ENCODE data around the gene CFDP1. TPM values are rescaled to one million over a fixed set of nuclear protein-coding genes. Genes with fewer than 3 reads are reported as not detected.

CFDP1 gene
- total RNA-seq (2016; rRNA removed; fragmentation: Illumina TruSeq; extraction: Trizol) (153 and 198 TPM in 2 replicates), polyA plus RNA-seq (2011; rRNA removed) (59.8 and 78.6 TPM in 2 replicates), polyA minus RNA-seq (2011; rRNA and poly(A)+ RNA removed; ENCODE audit: low replicate concordance) (11.4 and 17.2 TPM in 2 replicates), Bru-seq, nascent RNA (percentile 86 among the genes with signal in this experiment), BruChase-seq, experiment 1, labeled RNA remaining after a 6-hour chase (percentile 78 among the genes with signal in this experiment), BruChase-seq, experiment 2, labeled RNA remaining after a 2-hour chase (percentile 88 among the genes with signal in this experiment)
- 62.1 and 75.2 TPM in 2 replicates for total RNA-seq (2016; cell fraction: cytosol; rRNA removed; fragmentation: Illumina TruSeq; extraction: Trizol; ENCODE audit: low read depth)
- total RNA-seq (2016; cell fraction: insoluble cytoplasmic fraction; rRNA removed; fragmentation: Illumina TruSeq; extraction: Trizol) = 158 and 200 TPM in 2 replicates
- total RNA-seq (2016; cell fraction: membrane; rRNA removed; fragmentation: Illumina TruSeq; extraction: Trizol) = 94.4 and 95.7 TPM in 2 replicates
- total RNA-seq (2016; cell fraction: nucleus; rRNA removed; fragmentation: Illumina TruSeq; extraction: Trizol) = 114 and 122 TPM in 2 replicates
- 47.6 and 66.3 TPM in 2 replicates for polyA plus RNA-seq (2011; cell fraction: cytosol; rRNA removed)
- 20.8 and 33.7 TPM in 2 replicates for polyA plus RNA-seq (2011; cell fraction: nucleus; rRNA removed)
- 118 and 187 TPM in 2 replicates for polyA plus RNA-seq (2012)
- polyA plus RNA-seq (2016; cell fraction: cytosol; fragmentation: Illumina TruSeq; extraction: Trizol; ENCODE audit: low read depth) = 54.9 and 57.9 TPM in 2 replicates
- polyA plus RNA-seq (2016; cell fraction: insoluble cytoplasmic fraction; fragmentation: Illumina TruSeq; extraction: Trizol; ENCODE audit: low read depth) = 250 and 275 TPM in 2 replicates
- polyA plus RNA-seq (2016; cell fraction: membrane; fragmentation: Illumina TruSeq; extraction: Trizol; ENCODE audit: low read depth) = 82.6 and 88.7 TPM in 2 replicates
- 118 and 119 TPM in 2 replicates for polyA plus RNA-seq (2016; cell fraction: nucleus; fragmentation: Illumina TruSeq; extraction: Trizol; ENCODE audit: insufficient read depth, low read depth)
- 30.3 and 32.7 TPM in 2 replicates for polyA minus RNA-seq (2011; cell fraction: cytosol; rRNA and poly(A)+ RNA removed)
- polyA minus RNA-seq (2011; cell fraction: nucleus; rRNA and poly(A)+ RNA removed) = 95.4 and 106 TPM in 2 replicates
- long read RNA-seq, experiment 1, transcript CFDP1-209 (3 exons, 663 nt) = minor isoform, 37 of 125 reads
- long read RNA-seq, experiment 1, transcript CFDP1-201 (7 exons, 1,275 nt) = major isoform, 55 of 125 reads
- long read RNA-seq, experiment 1, partial matches to known transcripts = 22 of 125 reads
- long read RNA-seq, experiment 1, other reads (novel, unspliced or antisense) = 9 of 125 reads
- long read RNA-seq, experiment 2, transcript CFDP1-209 (3 exons, 663 nt) = minor isoform, 27 of 131 reads
- long read RNA-seq, experiment 2, transcript CFDP1-201 (7 exons, 1,275 nt) = major isoform, 40 of 131 reads
- long read RNA-seq, experiment 2, partial matches to known transcripts = 37 of 131 reads
- long read RNA-seq, experiment 2, other reads (novel, unspliced or antisense) = 24 of 131 reads

DNA sequence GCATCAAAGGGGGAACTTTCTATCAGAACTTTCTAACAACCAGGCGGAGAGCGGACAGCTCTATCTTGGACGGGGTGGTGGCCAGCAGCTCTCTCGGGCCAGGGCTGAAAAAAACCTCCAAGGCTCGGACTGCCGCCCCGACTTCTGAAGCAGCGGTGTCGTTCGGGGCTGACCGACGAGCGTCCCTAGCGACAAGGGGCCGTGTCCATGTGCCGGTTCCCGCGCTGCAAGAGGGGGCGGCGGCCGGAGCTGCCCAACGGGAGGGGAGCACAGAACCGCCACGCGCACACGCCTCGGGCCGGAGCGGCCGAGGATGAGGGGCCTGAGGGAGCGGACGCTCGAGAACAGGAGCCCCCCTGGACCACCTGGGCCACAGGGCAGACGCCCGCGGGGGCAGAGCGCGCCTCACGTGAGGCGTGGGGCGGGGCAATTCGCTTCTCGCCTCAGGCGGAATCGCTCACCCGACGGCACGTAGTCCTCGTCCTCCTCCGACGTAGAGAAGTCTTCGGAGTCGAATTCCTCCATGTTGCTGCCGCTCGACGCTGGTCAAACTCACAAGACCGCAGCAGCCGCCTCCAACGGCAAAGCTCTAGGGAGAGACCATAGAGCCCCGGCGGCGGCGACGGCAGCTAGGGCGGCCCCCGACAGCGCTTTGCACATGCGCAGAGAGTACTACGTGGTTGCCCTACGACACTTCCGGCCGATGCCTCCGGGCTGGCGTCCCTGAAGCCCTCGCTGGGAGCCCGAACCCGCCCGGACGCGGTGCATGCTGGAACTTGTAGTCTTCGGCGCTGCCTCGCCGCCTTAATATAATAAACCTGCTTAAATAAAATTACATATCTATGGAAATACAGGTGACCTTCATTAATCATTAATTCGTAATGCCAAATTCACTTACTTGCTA lies at the start of gene CFDP1:
Gene CFDP1 (minus strand): TSS at position 676 of the 904 bp plus-strand sequence. CDS start 151 bp downstream, at position 525.
- in situ Hi-C loops (cut with HindIII; ENCODE audit: extremely low pct_ligation_motif_present, low pct_unique_long_range_greater_than_20kb) = no loop called here
- TF ChIP-seq, protein P1, sequence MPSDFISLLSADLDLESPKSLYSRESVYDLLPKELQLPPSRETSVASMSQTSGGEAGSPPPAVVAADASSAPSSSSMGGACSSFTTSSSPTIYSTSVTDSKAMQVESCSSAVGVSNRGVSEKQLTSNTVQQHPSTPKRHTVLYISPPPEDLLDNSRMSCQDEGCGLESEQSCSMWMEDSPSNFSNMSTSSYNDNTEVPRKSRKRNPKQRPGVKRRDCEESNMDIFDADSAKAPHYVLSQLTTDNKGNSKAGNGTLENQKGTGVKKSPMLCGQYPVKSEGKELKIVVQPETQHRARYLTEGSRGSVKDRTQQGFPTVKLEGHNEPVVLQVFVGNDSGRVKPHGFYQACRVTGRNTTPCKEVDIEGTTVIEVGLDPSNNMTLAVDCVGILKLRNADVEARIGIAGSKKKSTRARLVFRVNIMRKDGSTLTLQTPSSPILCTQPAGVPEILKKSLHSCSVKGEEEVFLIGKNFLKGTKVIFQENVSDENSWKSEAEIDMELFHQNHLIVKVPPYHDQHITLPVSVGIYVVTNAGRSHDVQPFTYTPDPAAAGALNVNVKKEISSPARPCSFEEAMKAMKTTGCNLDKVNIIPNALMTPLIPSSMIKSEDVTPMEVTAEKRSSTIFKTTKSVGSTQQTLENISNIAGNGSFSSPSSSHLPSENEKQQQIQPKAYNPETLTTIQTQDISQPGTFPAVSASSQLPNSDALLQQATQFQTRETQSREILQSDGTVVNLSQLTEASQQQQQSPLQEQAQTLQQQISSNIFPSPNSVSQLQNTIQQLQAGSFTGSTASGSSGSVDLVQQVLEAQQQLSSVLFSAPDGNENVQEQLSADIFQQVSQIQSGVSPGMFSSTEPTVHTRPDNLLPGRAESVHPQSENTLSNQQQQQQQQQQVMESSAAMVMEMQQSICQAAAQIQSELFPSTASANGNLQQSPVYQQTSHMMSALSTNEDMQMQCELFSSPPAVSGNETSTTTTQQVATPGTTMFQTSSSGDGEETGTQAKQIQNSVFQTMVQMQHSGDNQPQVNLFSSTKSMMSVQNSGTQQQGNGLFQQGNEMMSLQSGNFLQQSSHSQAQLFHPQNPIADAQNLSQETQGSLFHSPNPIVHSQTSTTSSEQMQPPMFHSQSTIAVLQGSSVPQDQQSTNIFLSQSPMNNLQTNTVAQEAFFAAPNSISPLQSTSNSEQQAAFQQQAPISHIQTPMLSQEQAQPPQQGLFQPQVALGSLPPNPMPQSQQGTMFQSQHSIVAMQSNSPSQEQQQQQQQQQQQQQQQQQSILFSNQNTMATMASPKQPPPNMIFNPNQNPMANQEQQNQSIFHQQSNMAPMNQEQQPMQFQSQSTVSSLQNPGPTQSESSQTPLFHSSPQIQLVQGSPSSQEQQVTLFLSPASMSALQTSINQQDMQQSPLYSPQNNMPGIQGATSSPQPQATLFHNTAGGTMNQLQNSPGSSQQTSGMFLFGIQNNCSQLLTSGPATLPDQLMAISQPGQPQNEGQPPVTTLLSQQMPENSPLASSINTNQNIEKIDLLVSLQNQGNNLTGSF (CRISPR knock-in tag; IDR thresholded peaks at IDR 0.05) = peak; percentile 95
- peak; percentile 28 for TF ChIP-seq ZFP36 (IDR thresholded peaks at IDR 0.05; ENCODE audit: borderline replicate concordance, low read depth, low read length, partially characterized antibody)
- TF ChIP-seq CAMTA2 (CRISPR knock-in tag; IDR thresholded peaks at IDR 0.05; ENCODE audit: borderline replicate concordance) = peak; percentile 91
- TF ChIP-seq EHMT2 (IDR thresholded peaks at IDR 0.05; ENCODE audit: borderline replicate concordance, low read depth, low read length) = no peak
- TF ChIP-seq, protein P2, sequence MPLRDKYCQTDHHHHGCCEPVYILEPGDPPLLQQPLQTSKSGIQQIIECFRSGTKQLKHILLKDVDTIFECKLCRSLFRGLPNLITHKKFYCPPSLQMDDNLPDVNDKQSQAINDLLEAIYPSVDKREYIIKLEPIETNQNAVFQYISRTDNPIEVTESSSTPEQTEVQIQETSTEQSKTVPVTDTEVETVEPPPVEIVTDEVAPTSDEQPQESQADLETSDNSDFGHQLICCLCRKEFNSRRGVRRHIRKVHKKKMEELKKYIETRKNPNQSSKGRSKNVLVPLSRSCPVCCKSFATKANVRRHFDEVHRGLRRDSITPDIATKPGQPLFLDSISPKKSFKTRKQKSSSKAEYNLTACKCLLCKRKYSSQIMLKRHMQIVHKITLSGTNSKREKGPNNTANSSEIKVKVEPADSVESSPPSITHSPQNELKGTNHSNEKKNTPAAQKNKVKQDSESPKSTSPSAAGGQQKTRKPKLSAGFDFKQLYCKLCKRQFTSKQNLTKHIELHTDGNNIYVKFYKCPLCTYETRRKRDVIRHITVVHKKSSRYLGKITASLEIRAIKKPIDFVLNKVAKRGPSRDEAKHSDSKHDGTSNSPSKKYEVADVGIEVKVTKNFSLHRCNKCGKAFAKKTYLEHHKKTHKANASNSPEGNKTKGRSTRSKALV (CRISPR knock-in tag; IDR thresholded peaks at IDR 0.05) = peak; percentile 20; the same call in 1 of the 2 replicates
- TF ChIP-seq TRIM24 (CRISPR knock-in tag; IDR thresholded peaks at IDR 0.05) = no peak
- TF ChIP-seq NR2F6 (IDR thresholded peaks at IDR 0.05) = 0 out of 2 replicates have a peak, but pooled peaks have one; percentile 4
- TF ChIP-seq NR2F6 (CRISPR knock-in tag; IDR thresholded peaks at IDR 0.05) = 0 out of 2 replicates have a peak, but pooled peaks have one; percentile 4

More for the DNA sequence above, at the start of gene CFDP1:
- intact Hi-C loops (cut with micrococcal nuclease; ENCODE audit: unreplicated experiment) = no loop called here
- ATAC-seq = peak; percentile 93
- H3K4me1 ChIP-seq (ENCODE audit: insufficient read depth, low read length) = peaks cover 58% of the 10 kb centered on the region
- H3K79me2 ChIP-seq (ENCODE audit: insufficient read depth, low read length) = peaks cover 42% of the 10 kb centered on the region
- peak; percentile 23 for FAIRE-seq
- H3K27me3 ChIP-seq (ENCODE audit: control insufficient read depth in 1 of 2, insufficient read depth in 2 of 2, low read length in 2 of 2) = no peaks in the 10 kb centered on the region; a peak in 1 of 5 replicates
- CTCF ChIA-PET (ENCODE audit: low intra/inter-chr PET ratio, low total read pairs) = interaction anchor here (1.4 kb wide), 1 partner anchor 31 kb away, joined by 14 read pairs; the partner anchor contains the start of gene TMEM170A
- 6% methylated on average over 17 of the region's 85 CpGs for WGBS (ENCODE audit: low lambda C conversion rate)
- H3K9ac ChIP-seq (ENCODE audit: insufficient read depth, low read depth, low read length) = peak within 1 kb of the TSS; percentile 90
- peak; percentile 94 for DNase-seq (ENCODE audit: low spot score)
- peak within 1 kb of the TSS; percentile 89 for H2AFZ ChIP-seq (ENCODE audit: low read length)
- H3K4me3 ChIP-seq (replicated peaks in 1 of 3; ENCODE audit: insufficient read depth in 1 of 3, low read depth in 2 of 3, low read length in 3 of 3) = peak within 1 kb of the TSS; percentile 76 to 95 (median 78)
- 0 out of 2 replicates have a peak, but pooled peaks cover 8% of the 10 kb centered on the region for H4K20me1 ChIP-seq (ENCODE audit: insufficient read depth, low read length)
- H3K4me2 ChIP-seq (ENCODE audit: low read depth, low read length) = peak within 1 kb of the TSS; percentile 93
- 0 out of 5 replicates have a peak, but pooled peaks cover 0 to 1% of the 10 kb centered on the region in 2 experiments for H3K36me3 ChIP-seq (replicated peaks in 1 of 2; ENCODE audit: control insufficient read depth in 1 of 2, insufficient read depth in 2 of 2, low read length in 2 of 2)
- no peaks in the 10 kb centered on the region for H3K9me3 ChIP-seq (ENCODE audit: low read length)
- POLR2A ChIA-PET = interaction anchor here (0.9 to 3.1 kb wide), 21 partner anchors 9 to 448 kb away, joined by 3 to 18 read pairs (median 6); partner anchors contain the start of genes ADAT1, KARS1, TERF2IP and WDR59
- H3K27ac ChIP-seq (ENCODE audit: extremely low read length, insufficient read depth, low read length) = peak within 1 kb of the TSS; percentile 94
- TSS peak; percentile 61 for BruUV-seq (replicated peaks)

Measured in HepG2 (cell line).